Measurements from ENCODE around the gene USP32.
"Not testable (repeated sequence)": the region's sequence is repeated elsewhere in the genome, so short reads cannot be mapped to it uniquely, and the experiment has no call there.

GRCh38 chr17:60215895-60216294, 176.0 kb downstream of the USP32 start:
- TF ChIP-seq JUNB (IDR thresholded peaks at IDR 0.05); HDAC6 (IDR thresholded peaks at IDR 0.05; ENCODE audit: unreplicated experiment); POLR2AphosphoS5 (IDR thresholded peaks at IDR 0.05; ENCODE audit: low read length); CREB1 (IDR thresholded peaks at IDR 0.05; ENCODE audit: low read depth): not testable (repeated sequence)
- TF ChIP-seq, protein P1, sequence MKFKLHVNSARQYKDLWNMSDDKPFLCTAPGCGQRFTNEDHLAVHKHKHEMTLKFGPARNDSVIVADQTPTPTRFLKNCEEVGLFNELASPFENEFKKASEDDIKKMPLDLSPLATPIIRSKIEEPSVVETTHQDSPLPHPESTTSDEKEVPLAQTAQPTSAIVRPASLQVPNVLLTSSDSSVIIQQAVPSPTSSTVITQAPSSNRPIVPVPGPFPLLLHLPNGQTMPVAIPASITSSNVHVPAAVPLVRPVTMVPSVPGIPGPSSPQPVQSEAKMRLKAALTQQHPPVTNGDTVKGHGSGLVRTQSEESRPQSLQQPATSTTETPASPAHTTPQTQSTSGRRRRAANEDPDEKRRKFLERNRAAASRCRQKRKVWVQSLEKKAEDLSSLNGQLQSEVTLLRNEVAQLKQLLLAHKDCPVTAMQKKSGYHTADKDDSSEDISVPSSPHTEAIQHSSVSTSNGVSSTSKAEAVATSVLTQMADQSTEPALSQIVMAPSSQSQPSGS (IDR thresholded peaks at IDR 0.05; ENCODE audit: low read length), result not testable (repeated sequence)

All from GM12878 (cell line).